Iris pigment epithelial cell (primary cell): ENCODE data around the gene NANOS1.

Experiments used
- DNase-seq: peaks from one replicate; pipeline ENCODE4 v3.0.0-alpha.2; 2011; ENCODE audit warnings: low read depth

NANOS1 gene

DNA sequence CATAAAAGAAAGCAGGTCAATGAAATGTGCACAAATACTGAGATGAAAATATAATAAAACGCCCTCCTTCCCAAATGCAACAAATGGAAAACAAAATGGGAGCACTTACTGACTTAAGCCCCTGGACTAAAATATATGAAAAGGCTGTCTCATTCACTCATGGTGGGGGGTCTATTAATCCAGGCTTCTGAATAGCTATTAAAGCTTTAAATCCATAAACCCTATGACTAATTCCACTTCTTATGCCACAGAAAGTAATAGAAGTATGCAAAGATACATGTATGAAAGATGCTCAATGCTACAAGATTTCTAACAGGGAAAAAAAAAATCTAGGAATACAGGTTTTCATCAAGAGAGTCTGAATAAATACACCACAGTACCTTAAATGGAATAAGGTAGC lies 30.6 kb downstream of the NANOS1 start:
- DNase-seq: no peak

DNA sequence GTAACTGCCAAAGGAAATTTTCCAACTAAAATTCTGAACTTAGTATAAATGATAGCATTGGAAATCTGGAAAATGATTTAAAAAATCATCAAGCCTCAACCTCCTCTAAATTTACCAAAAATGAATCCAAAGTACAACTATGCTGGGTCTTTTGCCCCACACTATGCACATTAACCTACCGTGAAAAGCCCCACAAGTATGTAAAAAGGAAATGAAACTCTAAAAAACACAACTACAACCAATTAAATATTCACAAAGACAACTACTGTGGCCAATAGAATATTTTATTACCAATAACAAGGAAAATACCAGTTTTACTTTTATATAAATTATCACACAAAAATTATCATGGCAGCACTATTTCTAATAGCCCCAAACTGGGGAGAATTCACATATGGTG lies 31.8 kb downstream of the NANOS1 start:
- no peak for DNase-seq

DNA sequence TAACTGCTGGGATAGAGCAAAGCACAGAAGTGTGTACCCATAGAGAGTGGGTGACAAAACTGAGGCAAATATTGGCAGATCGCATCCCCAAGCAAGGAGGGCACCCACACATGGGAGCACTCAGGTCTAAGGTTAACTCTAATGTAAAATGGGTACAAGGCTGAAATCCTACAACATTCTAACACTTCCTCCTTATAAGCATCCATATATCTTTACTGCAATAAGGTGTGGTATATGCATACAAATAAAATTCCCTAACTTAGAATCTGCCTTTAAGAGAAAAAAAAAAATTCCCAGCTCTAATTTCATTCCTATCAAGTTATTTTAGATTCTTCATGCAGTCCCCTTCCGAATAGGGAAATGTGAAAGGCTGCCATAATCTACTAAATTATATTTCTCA lies 32.4 kb downstream of the NANOS1 start:
- no peak for DNase-seq

DNA sequence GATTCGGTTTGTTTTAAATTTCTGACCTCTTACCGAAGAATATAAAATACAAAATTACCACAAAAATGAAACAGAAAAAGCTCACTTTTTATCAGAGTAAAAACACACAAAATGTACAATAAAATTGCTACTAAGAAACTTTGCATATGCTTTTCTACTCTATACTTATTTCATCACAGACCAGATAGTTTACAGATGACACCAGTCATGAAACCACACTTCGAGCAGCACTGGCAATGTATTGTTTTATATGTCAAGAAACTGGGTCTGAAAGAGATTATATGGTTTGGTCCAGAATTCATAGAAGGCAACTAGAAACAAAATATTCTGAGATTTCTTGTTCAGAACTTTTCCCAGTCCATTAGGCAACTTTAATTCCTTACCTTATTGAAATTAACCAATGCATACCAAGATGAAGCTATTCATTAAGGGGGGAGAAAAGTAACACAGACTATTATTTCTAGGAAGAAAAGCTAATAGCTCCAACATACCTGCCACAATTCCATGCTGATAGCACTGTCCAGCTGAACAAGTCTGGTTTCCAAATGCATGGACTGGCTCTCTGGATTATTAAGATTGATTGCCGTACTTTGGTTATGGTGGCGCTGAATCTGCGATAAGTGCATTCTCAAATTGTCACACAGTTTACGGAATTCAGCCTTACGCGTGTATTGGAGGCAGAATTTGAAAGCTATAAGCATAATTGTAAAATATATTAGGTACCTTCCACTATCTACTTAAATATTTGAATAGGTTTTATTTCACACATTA lies 41.1 kb downstream of the NANOS1 start:
- no peak for DNase-seq

DNA sequence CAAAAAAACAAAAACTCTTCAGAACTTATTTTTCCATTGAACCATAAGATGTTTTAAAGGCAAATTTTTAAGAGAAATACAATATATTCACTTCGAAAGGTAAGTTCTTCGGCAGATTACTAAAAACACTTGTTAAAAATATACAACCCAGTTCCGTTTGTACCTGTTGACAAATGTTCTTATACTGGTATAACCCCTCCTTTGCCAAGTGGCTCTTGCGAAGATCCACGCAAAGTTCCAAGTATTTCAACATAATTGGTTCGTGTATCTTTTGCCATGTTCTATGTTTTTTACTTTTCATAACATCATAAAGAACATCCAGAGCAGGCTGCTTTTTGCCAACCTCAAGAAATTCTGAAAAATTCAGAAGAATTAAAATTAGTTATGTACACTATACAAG lies 44.1 kb downstream of the NANOS1 start:
- no peak for DNase-seq

DNA sequence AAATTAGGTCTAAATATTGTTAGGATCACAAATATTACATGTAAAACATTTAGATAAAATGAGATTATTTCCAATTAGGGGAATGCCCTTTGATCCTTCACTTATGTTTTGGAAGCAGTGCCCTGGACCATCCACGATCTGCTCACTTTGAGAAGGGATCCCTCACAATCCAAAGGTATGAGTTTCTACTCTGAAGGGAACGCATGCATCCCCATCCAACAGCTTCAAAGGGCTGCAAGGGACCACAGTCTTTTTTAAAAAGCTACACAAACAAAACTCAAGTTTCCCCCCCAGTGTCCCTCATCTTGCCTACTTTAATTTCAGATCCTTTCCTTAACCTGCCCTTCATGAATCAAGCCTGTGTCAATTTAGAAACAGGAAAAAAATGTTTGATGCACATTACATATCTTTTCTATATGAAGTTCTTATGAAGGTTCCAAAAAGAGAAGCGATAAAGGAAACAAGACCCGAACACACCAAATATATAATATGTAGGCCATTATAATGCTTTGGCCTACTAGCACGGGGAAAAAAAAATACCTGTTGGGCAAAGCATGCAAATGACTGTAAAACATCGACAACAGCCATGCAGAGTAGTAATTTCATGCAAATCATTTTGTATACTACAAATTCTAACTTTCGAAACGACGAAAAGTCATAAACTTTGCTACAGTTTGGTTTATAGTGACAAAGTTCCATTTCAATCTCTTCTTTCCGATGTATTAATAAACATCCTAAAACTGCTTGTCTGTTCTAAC lies 49.1 kb downstream of the NANOS1 start:
- DNase-seq: no peak

DNA sequence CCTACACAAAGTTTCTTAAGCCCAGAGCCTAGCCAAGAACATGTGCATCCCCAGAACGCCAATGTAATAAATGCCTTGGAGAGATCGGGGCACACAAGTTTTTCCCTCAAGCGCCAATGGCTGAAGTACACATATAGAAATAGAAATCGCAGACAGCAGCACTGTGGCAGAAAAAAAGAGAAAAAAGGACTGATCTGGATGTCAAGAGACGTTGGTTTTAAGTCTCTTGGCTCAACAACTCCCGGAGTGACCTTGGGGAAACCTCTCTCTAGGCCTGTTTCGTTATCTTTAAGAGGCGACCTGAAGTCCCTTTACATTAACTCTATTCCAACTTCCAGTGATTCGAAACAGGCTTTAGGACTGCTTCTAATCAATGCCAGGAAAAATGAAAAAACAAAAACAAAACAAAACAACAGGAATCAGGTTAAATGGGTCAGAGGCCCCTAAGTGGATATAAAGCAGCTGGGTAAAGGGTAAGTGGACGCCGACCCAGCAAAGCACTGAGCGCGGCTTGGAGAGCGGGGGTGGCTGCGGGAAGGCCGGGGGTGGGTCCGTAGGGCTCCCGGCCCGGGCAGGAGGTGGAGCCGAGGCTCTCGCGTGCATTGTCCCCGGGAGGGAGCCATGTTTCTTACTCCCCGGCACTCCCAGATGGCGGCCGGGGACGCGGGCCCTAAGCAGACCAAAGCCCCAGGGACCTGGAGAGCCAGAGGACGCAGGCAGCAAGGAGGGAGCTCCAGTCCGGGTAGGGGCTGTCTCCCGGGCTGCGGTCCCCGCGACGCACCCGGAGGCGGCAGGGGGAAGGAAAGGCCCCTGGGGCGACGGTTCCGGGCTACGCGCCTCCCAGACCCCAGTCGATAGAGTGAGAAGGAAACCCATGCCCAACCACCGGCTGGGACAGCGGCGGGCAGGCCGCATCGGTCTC lies 50.3 kb downstream of the NANOS1 start:
- peak; percentile 87 for DNase-seq

DNA sequence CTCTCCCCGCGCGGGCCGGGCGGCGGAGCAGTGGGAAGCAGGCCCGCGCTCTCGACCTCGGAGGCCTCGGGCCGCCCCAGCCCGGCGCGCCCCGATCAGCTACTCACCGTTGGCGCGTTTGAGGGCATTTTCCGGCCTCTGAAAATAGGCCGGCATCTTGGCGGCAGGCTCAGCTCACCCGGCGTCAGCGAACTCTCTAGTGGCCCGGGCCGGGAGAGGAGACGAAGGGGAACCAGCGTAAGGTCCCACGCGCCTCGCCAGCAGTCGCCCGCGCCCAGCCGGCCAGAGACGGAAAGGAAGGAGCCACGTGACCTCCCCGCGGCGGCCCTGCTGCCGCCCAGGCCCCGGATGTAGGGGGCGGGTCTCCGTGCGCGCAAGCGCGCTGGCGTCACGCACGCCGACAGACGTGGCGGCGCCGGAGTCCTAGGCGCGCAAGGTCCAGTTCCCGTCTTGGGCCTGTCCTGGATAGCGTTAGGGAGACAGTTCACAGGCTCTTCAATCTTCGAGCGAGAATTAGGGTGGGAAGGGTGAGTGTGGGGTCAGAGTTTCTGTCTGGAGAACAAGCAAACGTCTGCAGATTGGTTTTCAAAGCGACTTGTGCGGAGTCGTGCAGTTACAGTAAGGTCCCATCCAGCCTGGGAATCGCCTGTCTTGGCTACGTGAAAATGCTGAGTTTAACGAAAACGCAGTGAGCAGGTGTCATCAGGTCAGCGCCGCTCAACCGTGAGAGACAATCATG lies 51.2 kb downstream of the NANOS1 start, which contains the start of gene EIF3A:
Gene EIF3A, minus strand, starts transcription at position 297 of the 739 bp plus-strand sequence. Its CDS starts 141 bp downstream, at position 156.
- DNase-seq: peak; percentile 92
